ENCODE results near the gene USP35.

- TF ChIP-seq RFX5 (IDR thresholded peaks at IDR 0.05) (no peak), CHD2 (IDR thresholded peaks at IDR 0.05; ENCODE audit: low read length, partially characterized antibody) (no peak), CTCF (IDR thresholded peaks at IDR 0.05) (no peak), ESRRA (IDR thresholded peaks at IDR 0.05; ENCODE audit: borderline replicate concordance, low read length) (no peak), RAD21 (conservative IDR thresholded peaks at IDR 0.05 in 1 of 2, IDR thresholded peaks at IDR 0.05 in 1 of 2) (no peak), POLR2A (IDR thresholded peaks at IDR 0.05; ENCODE audit: low read length) (no peak), RCOR1 (IDR thresholded peaks at IDR 0.05; ENCODE audit: low read depth, low read length) (no peak), POLR2AphosphoS2 (conservative IDR thresholded peaks at IDR 0.05; ENCODE audit: low read length) (no peak), EP300 (IDR thresholded peaks at IDR 0.05) (no peak), MYC (IDR thresholded peaks at IDR 0.05; ENCODE audit: borderline replicate concordance, low read length) (no peak), EHF (CRISPR knock-in tag; IDR thresholded peaks at IDR 0.05) (no peak), REST (IDR thresholded peaks at IDR 0.05) (no peak), MAZ (IDR thresholded peaks at IDR 0.05; ENCODE audit: borderline replicate concordance, low read depth, low read length) (no peak)
Measured at GRCh38 chr11:78140392-78141077, 48.2 kb upstream of the USP35 start.

Measured in A549 (cell line).